Ecto neural progenitor cell (in vitro differentiated cells): ENCODE measurements around the gene FARP1.

Experiments
- DNase-seq: peaks from one replicate; pipeline ENCODE4 v3.0.0-alpha.2; 2018; ENCODE audit warnings: low spot score

The FARP1 gene

DNA sequence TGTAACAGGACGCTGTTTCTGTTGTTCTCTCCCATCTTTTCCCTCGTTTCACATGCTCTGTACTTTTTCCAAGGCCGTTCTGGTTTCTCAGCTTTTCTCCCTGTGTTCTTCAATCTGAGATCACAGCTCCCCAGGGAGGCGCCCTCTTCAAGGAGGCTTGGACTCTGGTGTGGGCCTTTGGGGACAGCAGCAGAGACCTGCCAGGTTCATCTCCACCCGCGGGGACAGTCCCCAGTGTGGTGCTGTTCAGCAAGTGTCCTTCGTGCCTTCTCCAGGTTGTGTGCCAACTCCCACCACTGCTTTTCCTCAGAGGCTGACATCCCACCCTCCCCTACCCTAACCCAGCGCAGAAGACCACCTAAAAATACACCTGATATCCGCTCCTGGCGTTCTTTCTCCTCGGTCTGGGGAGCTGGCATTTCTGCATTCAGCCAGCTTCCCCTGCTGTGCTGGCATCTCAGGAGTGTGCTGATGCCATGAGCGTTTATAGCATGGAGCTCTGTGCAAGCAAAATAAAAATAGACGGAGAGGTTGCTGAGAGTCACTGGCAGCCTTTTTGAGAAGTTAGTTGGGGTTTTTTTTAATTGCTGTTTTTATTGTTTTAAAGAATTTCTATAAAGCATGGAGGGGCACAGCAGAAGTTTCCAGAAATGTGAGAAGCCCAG, 284.6 kb downstream of the FARP1 start:
- DNase-seq: no peak

DNA sequence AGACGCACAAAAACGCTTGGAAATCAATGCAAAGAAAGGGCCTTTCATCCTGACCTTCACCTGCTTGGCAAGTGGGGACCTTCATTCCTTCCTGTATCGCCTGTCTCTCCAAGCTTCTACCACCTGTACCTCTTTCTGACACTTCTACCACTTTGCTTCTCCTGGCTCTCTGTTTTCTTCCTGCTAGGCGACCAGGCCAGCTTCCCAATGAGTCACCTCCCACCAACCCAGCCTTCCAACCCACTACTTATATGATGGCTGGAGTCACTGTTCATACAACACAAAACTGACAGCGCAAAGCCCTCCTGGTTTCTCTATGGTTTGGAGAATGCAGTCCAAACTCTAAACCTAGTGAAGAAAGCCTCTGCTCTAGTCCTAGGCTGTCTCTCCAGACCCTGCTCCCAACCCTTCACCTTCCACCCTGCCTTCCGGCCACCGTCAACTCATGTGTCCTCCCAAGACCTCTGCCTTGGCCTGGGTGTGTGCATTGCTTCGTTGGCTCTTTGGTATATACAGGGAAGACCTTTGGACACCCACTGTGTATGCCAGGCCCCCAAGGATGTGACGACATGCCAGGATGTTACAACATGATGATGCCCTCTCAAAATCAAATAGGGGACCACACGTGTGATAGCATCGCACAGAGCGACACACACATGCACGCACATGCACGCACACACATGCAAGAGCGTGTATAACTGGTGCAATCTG, 285.5 kb downstream of the FARP1 start:
- DNase-seq: no peak

DNA sequence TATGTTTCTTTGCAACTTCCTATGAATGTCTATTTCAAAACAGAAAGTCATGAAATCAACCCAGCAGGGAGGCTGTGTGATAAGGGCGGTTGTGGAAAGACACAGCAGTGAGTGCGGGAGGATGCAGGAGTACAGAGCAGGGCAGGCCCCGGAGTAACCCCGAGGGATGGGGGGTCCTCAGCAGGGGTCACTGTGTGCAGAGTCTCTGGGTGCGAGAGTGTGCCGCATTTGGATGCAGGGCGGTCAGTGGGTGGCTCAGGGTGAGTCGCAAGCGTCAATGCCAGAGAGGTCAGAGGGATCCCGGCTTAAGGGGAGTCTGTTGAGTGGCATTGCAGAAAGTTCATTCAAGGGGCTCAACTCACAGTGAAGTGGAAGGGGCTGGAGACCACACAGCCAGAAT, 286.2 kb downstream of the FARP1 start:
- no peak for DNase-seq

DNA sequence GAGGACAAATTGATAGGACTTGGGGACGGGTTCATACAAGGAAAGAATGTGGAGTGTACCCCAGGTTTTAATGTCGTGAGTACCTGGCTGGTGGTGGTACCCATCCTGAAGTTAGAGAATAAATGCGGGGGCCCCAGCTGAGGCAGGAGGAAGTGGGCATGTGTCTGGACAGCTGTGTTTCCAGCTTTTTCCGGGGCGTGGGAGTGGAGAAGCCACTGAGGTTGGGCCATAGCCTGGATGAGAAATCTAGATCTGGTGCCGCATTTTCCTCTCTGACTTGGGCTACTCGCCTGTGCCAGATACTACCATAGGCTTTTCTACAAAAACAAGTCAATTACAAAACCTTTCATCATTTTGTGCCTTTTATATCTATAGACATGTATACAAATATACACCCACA, 286.6 kb downstream of the FARP1 start:
- no peak for DNase-seq

DNA sequence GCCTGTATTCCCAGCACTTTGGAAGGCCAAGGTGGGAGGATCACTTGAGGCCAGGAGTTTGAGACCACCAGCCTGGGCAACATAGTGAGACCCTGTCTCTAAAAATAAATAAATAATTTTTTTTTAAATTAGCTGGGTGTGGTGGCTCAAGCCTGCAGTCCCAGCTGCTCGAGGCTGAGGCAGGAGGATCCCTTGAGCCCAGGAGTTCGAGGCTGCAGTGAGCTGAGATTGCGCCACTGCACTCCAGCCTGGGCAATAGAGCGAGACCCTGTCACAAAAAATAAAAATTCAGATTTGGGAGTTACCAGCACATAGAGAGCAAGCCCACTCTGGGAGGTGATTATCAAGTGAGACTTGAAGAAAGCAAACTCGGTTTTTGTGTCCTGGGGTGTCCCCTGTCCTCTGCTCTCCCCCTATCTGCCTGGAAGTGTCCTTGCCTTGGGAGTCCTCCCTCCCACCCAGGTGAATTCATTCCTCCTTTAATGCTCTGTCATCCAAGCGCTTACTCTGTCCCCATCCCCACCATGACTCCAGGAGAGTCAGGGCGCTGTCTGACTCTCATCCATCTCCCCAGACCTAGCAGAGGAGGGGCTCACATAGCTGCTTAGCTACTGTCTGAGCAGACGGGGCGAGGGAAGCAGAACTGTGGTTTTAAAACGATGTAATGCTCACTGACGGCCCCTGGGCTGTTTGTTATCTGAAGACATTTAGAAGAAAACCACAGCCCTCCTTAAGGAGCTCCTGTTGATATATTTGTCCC, 287.3 kb downstream of the FARP1 start:
- no peak for DNase-seq

- no peak for DNase-seq
These were observed 289.7 kb downstream of the FARP1 start for GRCh38 chr13:98432638-98433037.

DNA sequence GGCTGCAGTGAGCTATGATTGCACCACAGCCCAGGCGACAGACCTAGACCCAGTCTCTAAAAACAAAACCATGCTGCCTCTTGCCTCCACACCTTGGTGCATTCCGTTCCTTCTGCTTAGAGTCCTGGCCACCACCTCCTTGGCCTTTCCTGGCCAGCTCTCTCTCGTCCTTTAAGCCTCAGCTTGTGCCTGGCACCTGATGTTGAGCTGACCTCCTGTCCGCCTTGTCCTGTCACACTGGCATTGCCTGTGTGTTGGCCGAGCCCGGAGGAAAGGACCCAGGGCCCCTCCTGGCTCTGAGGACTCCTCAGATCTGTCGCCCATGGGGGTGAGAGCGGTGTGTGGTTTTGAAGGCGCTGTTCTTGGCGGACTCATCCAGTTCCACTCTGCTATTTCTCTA, 290.8 kb downstream of the FARP1 start:
- DNase-seq: no peak

DNA sequence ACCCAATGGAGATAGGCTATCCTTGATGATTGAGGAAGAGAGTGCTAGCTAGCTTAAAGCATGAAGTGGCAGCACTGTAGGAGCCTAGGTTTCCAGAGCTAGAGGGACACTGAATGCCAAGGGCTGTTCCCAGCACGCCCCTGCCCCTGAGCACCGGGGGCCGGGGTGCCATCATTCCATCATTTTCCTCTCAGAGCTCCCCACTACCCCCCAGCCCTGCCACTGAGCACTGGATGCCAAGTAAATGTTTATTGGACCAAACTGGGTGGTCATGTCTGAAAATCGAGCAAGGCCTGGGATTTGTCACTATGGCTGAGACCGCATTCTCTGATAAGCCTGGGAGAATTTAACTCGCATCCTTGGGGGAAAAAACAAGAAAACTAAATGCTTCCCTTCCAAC, 291.2 kb downstream of the FARP1 start:
- no peak for DNase-seq

- no peak for DNase-seq
These were observed 292.5 kb downstream of the FARP1 start for GRCh38 chr13:98435376-98435775.

GRCh38 chr13:98436233-98436910, 293.5 kb downstream of the FARP1 start:
- no peak for DNase-seq

DNA sequence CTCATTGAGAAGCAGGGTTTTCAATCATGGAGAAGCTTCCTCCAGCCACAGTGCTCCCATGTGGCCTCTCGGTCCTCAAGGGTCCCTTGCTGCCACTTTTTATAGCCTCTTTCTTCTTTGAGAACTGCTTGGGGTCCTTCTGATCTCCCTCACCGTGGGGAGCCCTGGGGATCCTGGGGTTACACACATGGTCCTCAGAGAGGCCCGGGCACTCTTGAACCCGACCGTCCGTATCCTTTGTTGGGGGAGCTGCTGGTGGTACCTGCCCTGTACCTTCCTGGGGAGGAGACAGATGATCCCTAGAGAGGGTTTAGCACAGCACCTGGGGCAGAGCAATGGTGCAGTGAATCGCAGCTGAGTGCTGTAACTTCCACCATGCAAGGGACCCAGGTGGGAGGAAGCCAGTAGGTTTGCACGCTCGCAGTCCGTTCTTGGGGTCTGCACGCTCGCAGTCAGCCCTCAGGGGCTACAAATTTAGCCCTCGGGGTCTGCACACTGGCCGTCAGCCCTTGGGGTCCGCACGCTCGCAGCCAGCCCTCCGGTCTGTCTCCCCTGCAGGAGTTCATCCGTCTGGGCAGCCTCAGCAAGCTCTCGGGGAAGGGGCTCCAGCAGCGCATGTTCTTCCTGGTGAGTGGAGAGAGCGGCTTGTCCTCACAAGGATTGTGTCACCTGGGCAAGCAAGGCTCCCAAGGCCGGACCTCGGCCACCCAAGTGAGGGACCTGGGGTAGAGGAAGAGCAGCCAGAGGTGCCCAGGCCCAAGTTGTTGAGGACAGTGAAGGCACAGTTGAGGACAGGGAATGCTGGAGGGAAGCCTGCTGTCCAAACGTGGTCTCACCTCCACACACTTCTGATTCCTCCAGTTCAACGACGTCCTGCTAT, 295.6 kb downstream of the FARP1 start:
- no peak for DNase-seq

- no peak for DNase-seq
These were observed 296.4 kb downstream of the FARP1 start for GRCh38 chr13:98439126-98439828.

DNA sequence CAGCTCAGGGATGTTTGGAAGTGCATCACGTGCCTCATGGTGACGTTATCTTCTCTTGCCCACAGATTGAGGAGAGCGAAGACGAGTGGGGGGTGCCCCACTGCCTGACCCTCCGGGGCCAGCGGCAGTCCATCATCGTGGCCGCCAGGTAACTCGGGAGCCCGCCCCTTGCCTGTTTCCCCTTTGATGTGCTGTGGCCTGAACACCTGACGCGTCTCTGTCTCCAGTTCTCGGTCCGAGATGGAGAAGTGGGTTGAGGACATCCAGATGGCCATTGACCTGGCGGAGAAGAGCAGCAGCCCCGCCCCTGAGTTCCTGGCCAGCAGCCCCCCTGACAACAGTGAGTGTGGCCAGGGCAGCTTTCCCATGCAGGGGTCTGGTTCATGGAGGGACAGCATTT, 297.0 kb downstream of the FARP1 start:
- no peak for DNase-seq

GRCh38 chr13:98440390-98441055, 297.6 kb downstream of the FARP1 start:
- DNase-seq: no peak

GRCh38 chr13:98441056-98441676, 298.3 kb downstream of the FARP1 start:
- no peak for DNase-seq

- DNase-seq: no peak
These were observed 299.7 kb downstream of the FARP1 start for GRCh38 chr13:98442391-98443230.

DNA sequence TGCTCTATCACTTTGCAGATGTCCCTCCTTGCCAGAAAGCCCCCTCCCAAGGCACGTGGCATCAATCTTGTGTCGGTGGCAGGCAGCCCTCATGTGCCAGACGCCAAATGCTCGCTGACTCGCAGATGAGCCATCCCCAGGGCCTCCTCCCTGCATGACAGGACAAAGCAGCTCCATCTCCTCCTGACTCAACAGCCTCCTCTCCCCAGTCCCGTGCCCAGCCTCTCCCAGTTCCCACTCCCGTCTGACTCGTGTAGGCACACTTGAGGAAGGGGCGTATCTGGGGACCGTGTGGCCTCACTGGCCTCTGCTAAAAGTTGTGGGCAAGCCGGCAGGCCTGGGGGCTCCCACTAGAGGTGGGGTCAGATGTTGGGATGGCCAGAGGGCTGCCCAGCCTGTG, 300.4 kb downstream of the FARP1 start:
- no peak for DNase-seq

GRCh38 chr13:98443800-98444325, 301.0 kb downstream of the FARP1 start:
- no peak for DNase-seq

DNA sequence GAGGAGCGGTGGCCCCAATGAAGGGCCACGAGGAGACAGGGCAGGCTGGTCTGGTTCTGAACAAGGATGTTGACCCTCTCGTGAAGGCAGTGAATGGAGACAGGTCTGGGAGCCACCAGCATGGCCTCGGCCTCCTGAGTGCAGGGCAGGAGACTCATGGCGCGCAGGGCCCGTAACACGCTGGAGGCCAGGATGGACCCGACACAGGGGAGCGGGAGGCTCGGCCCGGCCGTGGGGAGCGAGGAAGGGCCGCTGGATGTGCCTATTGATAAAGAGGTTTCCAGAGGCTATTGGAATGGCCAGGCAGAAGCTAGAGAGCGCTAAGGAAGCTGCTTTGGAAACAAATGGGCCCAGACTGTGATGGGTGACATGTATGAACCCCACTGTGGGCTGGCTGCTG, 301.5 kb downstream of the FARP1 start:
- no peak for DNase-seq
